Cardiac fibroblast (primary cell): ENCODE measurements around the gene ADAMTSL4.
"Not testable (repeated sequence)": the region's sequence is repeated elsewhere in the genome, so short reads cannot be mapped to it uniquely, and the experiment has no call there.

Experiments used
- DNase-seq, 2 donors: peaks; one replicate each; pipeline versions ENCODE4 v3.0.0 to v3.0.0-alpha.2; 2010; ENCODE audit warnings: low read depth in 2 of 2
- H3K4me3 ChIP-seq, 2 donors: replicated peaks in 1 of 2; 1 replicate in 1 of 2; 2 replicates in 1 of 2; pipeline ENCODE4 v1.5.1; 2011; ENCODE audit warnings: low read depth in 2 of 2, low read length in 2 of 2, mild to moderate bottlenecking in 2 of 2, moderate library complexity in 1 of 2
- TF ChIP-seq, protein P1 (sequence below): IDR thresholded peaks from one replicate; pipeline ENCODE4 v1.5.1; 2011; ENCODE audit warnings: low read depth, mild to moderate bottlenecking, low read length, inconsistent platforms

The ADAMTSL4 gene

GRCh38 chr1:150563340-150564038, 14.3 kb downstream of the ADAMTSL4 start:
- H3K4me3 ChIP-seq, result no peak overlapping the region
- peak; percentile 56 to 73 for DNase-seq
- TF ChIP-seq, protein P1, sequence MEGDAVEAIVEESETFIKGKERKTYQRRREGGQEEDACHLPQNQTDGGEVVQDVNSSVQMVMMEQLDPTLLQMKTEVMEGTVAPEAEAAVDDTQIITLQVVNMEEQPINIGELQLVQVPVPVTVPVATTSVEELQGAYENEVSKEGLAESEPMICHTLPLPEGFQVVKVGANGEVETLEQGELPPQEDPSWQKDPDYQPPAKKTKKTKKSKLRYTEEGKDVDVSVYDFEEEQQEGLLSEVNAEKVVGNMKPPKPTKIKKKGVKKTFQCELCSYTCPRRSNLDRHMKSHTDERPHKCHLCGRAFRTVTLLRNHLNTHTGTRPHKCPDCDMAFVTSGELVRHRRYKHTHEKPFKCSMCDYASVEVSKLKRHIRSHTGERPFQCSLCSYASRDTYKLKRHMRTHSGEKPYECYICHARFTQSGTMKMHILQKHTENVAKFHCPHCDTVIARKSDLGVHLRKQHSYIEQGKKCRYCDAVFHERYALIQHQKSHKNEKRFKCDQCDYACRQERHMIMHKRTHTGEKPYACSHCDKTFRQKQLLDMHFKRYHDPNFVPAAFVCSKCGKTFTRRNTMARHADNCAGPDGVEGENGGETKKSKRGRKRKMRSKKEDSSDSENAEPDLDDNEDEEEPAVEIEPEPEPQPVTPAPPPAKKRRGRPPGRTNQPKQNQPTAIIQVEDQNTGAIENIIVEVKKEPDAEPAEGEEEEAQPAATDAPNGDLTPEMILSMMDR, result no peak

- DNase-seq, result peak; percentile 44 to 71
- H3K4me3 ChIP-seq, result no peak overlapping the region
- TF ChIP-seq, protein P1, result no peak
These were observed 15.1 kb downstream of the ADAMTSL4 start for GRCh38 chr1:150564051-150564991.

DNA sequence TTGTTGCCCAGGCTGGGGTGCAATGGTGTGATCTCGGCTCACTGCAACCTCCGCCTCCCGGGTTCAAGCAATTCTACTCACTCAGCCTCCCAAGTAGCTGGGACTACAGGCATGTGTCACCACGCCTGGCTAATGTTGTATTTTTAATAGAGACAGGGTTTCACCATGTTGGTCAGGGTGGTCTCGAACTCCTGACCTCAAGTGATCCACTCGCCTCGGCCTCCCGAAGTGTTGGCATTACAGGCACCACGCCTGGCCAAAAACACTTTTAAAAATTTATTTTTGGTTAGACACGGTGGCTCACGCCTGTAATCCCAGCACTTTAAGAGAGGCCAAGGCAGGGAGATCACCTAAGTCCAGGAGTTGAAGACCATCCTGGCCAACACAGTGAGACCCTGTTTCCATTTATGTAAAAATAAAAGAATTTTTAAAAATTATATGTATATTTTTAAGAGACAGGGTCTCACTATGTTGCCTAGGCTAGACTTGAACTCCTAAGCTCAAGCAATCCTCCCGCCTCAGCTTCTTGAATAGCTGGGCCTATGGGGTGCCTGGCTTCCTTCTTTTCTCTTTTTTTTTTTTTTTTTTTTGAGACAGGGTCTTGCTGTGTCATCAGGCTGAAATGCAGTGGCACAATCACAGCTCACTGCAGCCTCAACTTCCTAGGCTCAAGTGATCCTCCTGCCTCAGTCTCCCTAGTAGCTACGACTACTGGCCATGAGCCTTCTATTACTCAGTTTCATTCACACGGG, 16.2 kb downstream of the ADAMTSL4 start:
- DNase-seq, H3K4me3 ChIP-seq: not testable (repeated sequence)

DNA sequence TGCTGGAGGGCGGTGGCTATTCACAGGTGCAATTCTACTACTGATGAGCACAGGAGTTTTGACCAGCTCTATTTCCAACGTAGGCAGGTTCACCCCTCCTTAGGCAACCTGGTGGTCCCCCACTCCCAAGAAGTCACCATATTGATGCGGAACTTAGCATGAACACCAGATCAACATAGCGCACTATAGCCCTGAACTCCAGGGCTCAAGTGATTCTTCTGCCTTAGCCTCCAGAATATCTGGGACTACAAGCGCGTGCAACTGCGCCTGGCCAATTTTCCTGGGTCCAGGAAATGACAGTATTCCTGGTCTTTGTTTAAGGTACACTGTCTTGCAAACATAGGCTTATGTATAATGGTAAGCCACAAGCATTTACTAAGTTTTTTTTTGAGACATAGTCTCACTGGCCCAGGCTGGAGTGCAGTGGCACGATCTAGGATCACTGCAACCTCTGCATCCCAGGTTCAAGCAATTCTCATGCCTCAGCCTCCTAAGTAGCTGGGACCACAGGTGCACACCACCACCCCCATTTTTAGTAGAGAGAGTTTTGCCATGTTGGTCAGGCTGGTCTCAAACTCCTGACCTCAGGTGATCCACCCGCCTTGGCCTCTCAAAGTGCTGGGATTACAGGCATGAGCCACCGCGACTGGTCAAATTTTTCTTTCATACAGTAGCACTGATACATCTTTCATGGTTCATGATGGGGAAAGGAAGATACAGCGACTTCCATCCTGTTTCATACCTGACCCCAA, 17.6 kb downstream of the ADAMTSL4 start:
- no peak for DNase-seq
- H3K4me3 ChIP-seq, result no peak overlapping the region
- TF ChIP-seq, protein P1, result no peak

DNA sequence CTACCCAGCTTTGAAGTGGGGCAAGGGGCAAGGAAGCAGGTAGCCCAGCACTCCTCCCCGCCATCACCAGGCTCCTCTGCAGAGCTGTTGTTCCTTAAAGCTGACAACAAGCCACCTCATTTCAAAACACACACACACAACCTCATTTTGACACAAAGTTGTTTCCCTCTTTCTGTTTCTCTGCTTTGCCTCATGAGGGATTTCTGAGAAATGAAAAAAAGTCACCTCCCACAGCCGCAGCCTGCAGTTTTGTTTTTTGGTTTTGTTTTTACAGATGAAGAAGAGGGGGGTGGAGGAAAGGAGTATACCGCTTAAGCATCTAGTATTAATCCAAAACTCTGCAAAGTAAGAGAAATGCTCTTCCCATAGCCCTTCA, 18.1 kb downstream of the ADAMTSL4 start:
- TF ChIP-seq, protein P1, result no peak
- peak overlapping the region; percentile 22 to 27 for H3K4me3 ChIP-seq
- DNase-seq, result peak in 1 of 2 donors; percentile 69

GRCh38 chr1:150567717-150568593, 18.7 kb downstream of the ADAMTSL4 start:
- peak; percentile 99 for DNase-seq
- TF ChIP-seq, protein P1, result no peak
- peak overlapping the region; percentile 22 to 27 for H3K4me3 ChIP-seq
